K562 (cell line): Measurements from ENCODE around the gene COG7. TPM values are rescaled to one million over a fixed set of nuclear protein-coding genes. Genes with fewer than 3 reads are reported as not detected.

Experiments
- ATAC-seq: fragments of 200-7000 bp; cut with Tn5 transposase; 3 replicates; pipeline ENCODE4 v1.9.1; 2020; ENCODE audit warnings: moderate library complexity
- BruUV-seq: library from RNA; stranded (reverse); fragments of 400-500 nt; replicated peaks from 2 replicates; lab custom pipeline; 2021; lab: Mats Ljungman, UMichigan
- CTCF ChIA-PET: fragments of 300-600 bp; formaldehyde crosslinking; extraction: SDS; loops from one replicate; lab custom pipeline; 2021; ENCODE audit warnings: low intra/inter-chr PET ratio; lab: Yijun Ruan, JAX
- POLR2A ChIA-PET: fragments of 300-600, 350-650 bp; sonication (Branson Sonifier 250); formaldehyde crosslinking; extraction: SDS; loops from one replicate; lab custom pipeline; 2021; ENCODE audit warnings: antibody characterized with exemption, inconsistent platforms; lab: Yijun Ruan, JAX
- DNase-seq, 4 experiments: peaks; one replicate each; pipeline versions ENCODE4 v3.0.0 to v3.0.0-alpha.2; 2011 to 2018; ENCODE audit warnings: low spot score in 3 of 4, mixed read lengths in 3 of 4; ENCODE audit errors: extremely low read depth in 1 of 4
- FAIRE-seq: peaks from 2 replicates; lab custom pipeline; 2011; peaks lifted over from hg19 to GRCh38; lab: Jason Lieb, UNC
- H2AFZ ChIP-seq: 2 replicates; pipeline ENCODE4 v1.6.0; 2011; ENCODE audit warnings: low read depth, low read length, control low read depth, inconsistent platforms
- H3K27ac ChIP-seq: fragments of 200-600 bp; 3 replicates; pipeline ENCODE4 v1.8.0; 2011; ENCODE audit warnings: low read depth, mild to moderate bottlenecking, control low read depth, inconsistent platforms, low read length, moderate library complexity, mixed read lengths; ENCODE audit errors: extremely low read depth
- H3K27me3 ChIP-seq, 2 experiments: fragments of 300-600 bp in 1 of 2; 2 replicates in 1 of 2; 3 replicates in 1 of 2; pipeline versions ENCODE4 v1.6.0 to v1.8.0; 2011; ENCODE audit warnings: inconsistent platforms in 2 of 2, low read length in 2 of 2, mild to moderate bottlenecking in 1 of 2, mixed read lengths in 1 of 2, moderate library complexity in 1 of 2; ENCODE audit not compliant: control insufficient read depth in 2 of 2, insufficient read depth in 2 of 2
- H3K36me3 ChIP-seq: fragments of 300-600 bp; 3 replicates; pipeline ENCODE4 v1.8.0; 2011; ENCODE audit warnings: mild to moderate bottlenecking, low read length, inconsistent platforms; ENCODE audit not compliant: control insufficient read depth, insufficient read depth
- H3K4me1 ChIP-seq, 2 experiments: fragments of 200-600 bp in 1 of 2; replicated peaks in 1 of 2; 2 replicates in 1 of 2; 3 replicates in 1 of 2; pipeline versions ENCODE4 v1.5.1 to v1.8.0; 2011; ENCODE audit warnings: inconsistent platforms in 2 of 2, low read length in 2 of 2, mild to moderate bottlenecking in 1 of 2, mixed read lengths in 1 of 2, moderate library complexity in 1 of 2; ENCODE audit not compliant: control insufficient read depth in 2 of 2, insufficient read depth in 2 of 2
- H3K4me2 ChIP-seq: 2 replicates; pipeline ENCODE4 v1.6.1; 2011; ENCODE audit warnings: low read length, control low read depth, inconsistent platforms, mixed read lengths; ENCODE audit not compliant: insufficient read depth
- H3K4me3 ChIP-seq: fragments of 200-600 bp; sonication (generic), shearing (Covaris generic); 2 replicates; pipeline ENCODE4 v1.5.1; 2016; ENCODE audit warnings: control low read depth, inconsistent platforms
- H3K79me2 ChIP-seq: fragments of 200-600 bp; 3 replicates; pipeline ENCODE4 v1.8.0; 2011; ENCODE audit warnings: low read length, inconsistent platforms; ENCODE audit not compliant: control insufficient read depth, insufficient read depth
- H3K9ac ChIP-seq, 2 experiments: 2 replicates each; pipeline versions ENCODE4 v1.6.0 to v1.6.1; 2011; ENCODE audit warnings: low read depth in 2 of 2, low read length in 2 of 2, control low read depth in 1 of 2, inconsistent platforms in 1 of 2, mild to moderate bottlenecking in 1 of 2, mixed read lengths in 1 of 2; ENCODE audit not compliant: insufficient read depth in 1 of 2
- H3K9me1 ChIP-seq: one replicate; pipeline ENCODE4 v1.6.0; 2011; ENCODE audit warnings: inconsistent platforms, mild to moderate bottlenecking, low read length, moderate library complexity; ENCODE audit not compliant: control insufficient read depth, insufficient read depth
- H3K9me3 ChIP-seq: replicated peaks from 2 replicates; pipeline ENCODE4 v1.5.1; 2011; ENCODE audit warnings: low read depth, low read length, inconsistent platforms; ENCODE audit not compliant: control insufficient read depth, insufficient read depth
- H4K20me1 ChIP-seq: replicated peaks from 2 replicates; pipeline ENCODE4 v1.6.1; 2011; ENCODE audit warnings: low read length, inconsistent platforms, mixed read lengths; ENCODE audit not compliant: control insufficient read depth, insufficient read depth
- CTCF ChIP-seq, 3 experiments: IDR thresholded peaks in 2 of 3; conservative IDR thresholded peaks in 1 of 3; 2 replicates each; pipeline ENCODE4 v1.5.1; 2011 to 2012; ENCODE audit warnings: low read length in 3 of 3, mild to moderate bottlenecking in 3 of 3, control low read depth in 2 of 3, improper control_type of control experiment in 1 of 3, inconsistent platforms in 1 of 3, low read depth in 1 of 3, mixed read lengths in 1 of 3, moderate library complexity in 1 of 3; ENCODE audit not compliant: insufficient read depth in 2 of 3
- SP1 ChIP-seq: sonication (generic); formaldehyde crosslinking; IDR thresholded peaks from 2 replicates; pipeline ENCODE4 v1.8.1; 2022; ENCODE audit warnings: mild to moderate bottlenecking, missing genetic modification reagents
- ZBTB7A ChIP-seq: IDR thresholded peaks from 2 replicates; pipeline ENCODE4 v1.6.1; 2011; ENCODE audit warnings: low read depth, mild to moderate bottlenecking, low read length, moderate library complexity, borderline replicate concordance; ENCODE audit not compliant: control insufficient read depth
- WGBS: fragments of 100-300 bp; shearing (Covaris generic); methylation state at CpG from one replicate; pipeline ENCODE4 v1.1.6; 2016; ENCODE audit warnings: low coverage, mixed read lengths; ENCODE audit not compliant: insufficient coverage; ENCODE audit errors: missing lambda C conversion rate; 5-methylcytosine and 5-hydroxymethylcytosine counted together
- in situ Hi-C: fragments of 300-500 bp; cut with MboI; formaldehyde crosslinking; loops from 4 replicates; pipeline ENCODE4 v1.15.0; 2018; ENCODE audit warnings: inconsistent platforms, mixed read lengths
- intact Hi-C: fragments of 100-400 bp; cut with micrococcal nuclease; formaldehyde crosslinking; loops from 2 replicates; pipeline ENCODE4 v1.14.2; 2022
- polyA plus RNA-seq, 8 experiments: library from polyadenylated mRNA; depleted of rRNA in 4 of 8; stranded (reverse) in 5 of 8; unstranded in 3 of 8; fragments of >200 nt; fragmentation: Nextera tagmentation in 2 of 8; fragmentation: Illumina TruSeq in 1 of 8; extraction: Ambion mirVana in 2 of 8; extraction: Trizol in 1 of 8; gene quantifications; 2 replicates each; pipeline versions ENCODE4 v1.2.1 to v1.2.3, GENCODE V29; 2011 to 2014; ENCODE audit warnings: inconsistent platforms in 1 of 8, missing spikeins in 1 of 8
- total RNA-seq, 7 experiments: library from RNA; depleted of rRNA in 6 of 7; stranded (reverse); fragments of >200 nt in 6 of 7; fragmentation: Illumina TruSeq in 2 of 7; extraction: Trizol in 2 of 7; gene quantifications; 2 replicates each; pipeline versions ENCODE4 v1.2.1 to v1.2.3, GENCODE V29; 2011 to 2021; ENCODE audit warnings: low replicate concordance in 1 of 7

Gene COG7
- total and polyA plus RNA-seq, 9 of the 15 experiments (the other 6 are each of a cell fraction or from before 2014, with no cell fraction given): 3.8 to 17.6 (median 13.4) TPM

GRCh38 chr16:23371368-23371767 is 81.6 kb downstream of the COG7 start:
- 0% methylated on average over 7 of the region's 9 CpGs for WGBS
- peak; percentile 52; the same call in 1 of the 2 replicates for TF ChIP-seq ZBTB7A
- no peak for TF ChIP-seq SP1 (CRISPR knock-in tag)
- peak in 2 of 3 experiments; percentile 25 to 42; a peak in 2 of 6 replicates for TF ChIP-seq CTCF (IDR thresholded peaks at IDR 0.05 in 2 of 3, conservative IDR thresholded peaks at IDR 0.05 in 1 of 3; ENCODE audit: insufficient read depth in 2 of 3, low read depth in 1 of 3, low read length in 3 of 3)
- H3K4me3 ChIP-seq: no peak overlapping the region

More at GRCh38 chr16:23371368-23371767, 81.6 kb downstream of the COG7 start:
- BruUV-seq: no TSS peak
- no peak for FAIRE-seq
- Histone ChIP-seq H3K36me3 (no peaks in the 10 kb centered on the region), H3K27me3 (peaks cover 12 to 58% of the 10 kb centered on the region in 2 experiments; a peak in 4 of 5 replicates), H4K20me1 (0 out of 2 replicates have a peak, but pooled peaks cover 3% of the 10 kb centered on the region), H3K9me3 (no peaks in the 10 kb centered on the region), H3K4me2 (no peak overlapping the region), H3K27ac (no peak overlapping the region), H3K79me2 (no peaks in the 10 kb centered on the region), H3K4me1 (no peaks in the 10 kb centered on the region; a peak in 1 of 5 replicates), H2AFZ (no peak overlapping the region), H3K9ac (no peak overlapping the region), H3K9me1 (no peaks in the 10 kb centered on the region)
- ATAC-seq: no peak
- intact Hi-C loops (no loop called here), in situ Hi-C loops (no loop called here)
- ChIA-PET CTCF (no interaction called here), POLR2A (no interaction called here)
- DNase-seq: no peak
